Measurements from ENCODE around the gene MNX1. TPM values are rescaled to one million over a fixed set of nuclear protein-coding genes. Genes with fewer than 3 reads are reported as not detected.

Gene MNX1
- total and polyA plus RNA-seq, 5 donors from 2014 or later: 0.67 TPM; not detected in 4

- no peaks in the 10 kb centered on the region for H3K27me3 Mint-ChIP-seq
- Histone ChIP-seq H3K27me3 (ENCODE audit: control insufficient read depth, insufficient read depth, low read length) (no peaks in the 10 kb centered on the region), H3K4me1 (ENCODE audit: control insufficient read depth, insufficient read depth, low read length, poor library complexity, severe bottlenecking) (no peaks in the 10 kb centered on the region), H3K27ac (ENCODE audit: insufficient read depth, low read length, poor library complexity, severe bottlenecking) (no peak overlapping the region), H3K9me3 (ENCODE audit: control insufficient read depth in 2 of 2, low read length in 2 of 2) (no peaks in the 10 kb centered on the region), H3K36me3 (ENCODE audit: control insufficient read depth, insufficient read depth, low read length) (peaks cover 96% of the 10 kb centered on the region), H3K4me3 (ENCODE audit: low read depth, low read length) (no peak overlapping the region)
- no peak for DNase-seq
- H3K9me3 Mint-ChIP-seq: no peaks in the 10 kb centered on the region
- no peak for ATAC-seq (ENCODE audit: low read depth in 2 of 2)
- H3K27ac Mint-ChIP-seq: no peak overlapping the region
- H3K36me3 Mint-ChIP-seq: peaks cover 62% of the 10 kb centered on the region
- H3K4me3 Mint-ChIP-seq: no peak overlapping the region
- H3K4me1 Mint-ChIP-seq: peaks cover 0 to 8% (median 0%) of the 10 kb centered on the region in 4 donors
Observed at GRCh38 chr7:156962897-156963296, 47.6 kb downstream of the MNX1 start.

- Mint-ChIP-seq H3K27ac (no peak overlapping the region), H3K36me3 (peaks cover 64% of the 10 kb centered on the region)
- H3K4me3 ChIP-seq (ENCODE audit: low read depth, low read length): no peak overlapping the region
Observed at GRCh38 chr7:156962145-156962544, 48.3 kb downstream of the MNX1 start.

GRCh38 chr7:156956727-156957126, 53.7 kb downstream of the MNX1 start:
- Mint-ChIP-seq H3K9me3 (no peaks in the 10 kb centered on the region), H3K4me3 (no peak overlapping the region), H3K36me3 (peaks cover 57% of the 10 kb centered on the region), H3K27me3 (no peaks in the 10 kb centered on the region), H3K4me1 (peaks cover 0 to 25% (median 15%) of the 10 kb centered on the region in 4 donors), H3K27ac (no peak overlapping the region)
- H3K27me3 ChIP-seq (ENCODE audit: control insufficient read depth, insufficient read depth, low read length): no peaks in the 10 kb centered on the region
- peaks cover 80% of the 10 kb centered on the region for H3K36me3 ChIP-seq (ENCODE audit: control insufficient read depth, insufficient read depth, low read length)
- peaks cover 3% of the 10 kb centered on the region for H3K4me1 ChIP-seq (ENCODE audit: control insufficient read depth, insufficient read depth, low read length, poor library complexity, severe bottlenecking)
- H3K9me3 ChIP-seq (ENCODE audit: control insufficient read depth in 2 of 2, low read length in 2 of 2): no peaks in the 10 kb centered on the region
- H3K27ac ChIP-seq (ENCODE audit: insufficient read depth, low read length, poor library complexity, severe bottlenecking): no peak overlapping the region
- no peak for ATAC-seq (ENCODE audit: low read depth in 2 of 2)
- no peak for DNase-seq
- no peak overlapping the region for H3K4me3 ChIP-seq (ENCODE audit: low read depth, low read length)

More at GRCh38 chr7:156962145-156962544, 48.3 kb downstream of the MNX1 start:
- ATAC-seq (ENCODE audit: low read depth in 2 of 2): no peak
- no peaks in the 10 kb centered on the region for H3K9me3 Mint-ChIP-seq
- Histone ChIP-seq H3K4me1 (ENCODE audit: control insufficient read depth, insufficient read depth, low read length, poor library complexity, severe bottlenecking) (no peaks in the 10 kb centered on the region), H3K36me3 (ENCODE audit: control insufficient read depth, insufficient read depth, low read length) (peaks cover 92% of the 10 kb centered on the region), H3K9me3 (ENCODE audit: control insufficient read depth in 2 of 2, low read length in 2 of 2) (no peaks in the 10 kb centered on the region), H3K27ac (ENCODE audit: insufficient read depth, low read length, poor library complexity, severe bottlenecking) (no peak overlapping the region), H3K27me3 (ENCODE audit: control insufficient read depth, insufficient read depth, low read length) (no peaks in the 10 kb centered on the region)
- no peak overlapping the region for H3K4me3 Mint-ChIP-seq
- H3K4me1 Mint-ChIP-seq: peaks cover 0 to 8% (median 0%) of the 10 kb centered on the region in 4 donors
- DNase-seq: no peak
- no peaks in the 10 kb centered on the region for H3K27me3 Mint-ChIP-seq

GRCh38 chr7:156954941-156955340, 55.5 kb downstream of the MNX1 start:
- no peak overlapping the region for H3K4me3 Mint-ChIP-seq
- H3K27ac Mint-ChIP-seq: no peak overlapping the region
- Histone ChIP-seq H3K4me1 (ENCODE audit: control insufficient read depth, insufficient read depth, low read length, poor library complexity, severe bottlenecking) (peaks cover 21% of the 10 kb centered on the region), H3K9me3 (ENCODE audit: control insufficient read depth in 2 of 2, low read length in 2 of 2) (no peaks in the 10 kb centered on the region), H3K27ac (ENCODE audit: insufficient read depth, low read length, poor library complexity, severe bottlenecking) (no peak overlapping the region), H3K27me3 (ENCODE audit: control insufficient read depth, insufficient read depth, low read length) (no peaks in the 10 kb centered on the region), H3K36me3 (ENCODE audit: control insufficient read depth, insufficient read depth, low read length) (peaks cover 63% of the 10 kb centered on the region), H3K4me3 (ENCODE audit: low read depth, low read length) (no peak overlapping the region)
- peaks cover 0 to 42% (median 26%) of the 10 kb centered on the region in 4 donors for H3K4me1 Mint-ChIP-seq
- ATAC-seq (ENCODE audit: low read depth in 2 of 2) (no peak), DNase-seq (no peak)
- peaks cover 39% of the 10 kb centered on the region for H3K36me3 Mint-ChIP-seq
- peaks cover 4% of the 10 kb centered on the region for H3K27me3 Mint-ChIP-seq
- peaks cover 0 to 2% (median 0%) of the 10 kb centered on the region in 7 donors for H3K9me3 Mint-ChIP-seq

Other genes with a start within 250 kb of the MNX1 start
- gene LMBR1, start 117.5 kb downstream of the MNX1 start, total RNA-seq: 71.9 TPM
- 10 to 100 TPM; 35.7 to 45.1 (median 38.7) TPM for gene LMBR1, start 117.5 kb downstream of the MNX1 start, polyA plus RNA-seq
- gene NOM1, start 61.0 kb downstream of the MNX1 start, total RNA-seq: 34.9 TPM
- 1 to 10 TPM; 1.6 to 4.1 (median 3.4) TPM for gene NOM1, start 61.0 kb downstream of the MNX1 start, polyA plus RNA-seq
- 60.3 TPM for gene UBE3C, start 128.3 kb upstream of the MNX1 start, total RNA-seq
- gene UBE3C, start 128.3 kb upstream of the MNX1 start, polyA plus RNA-seq: 10 to 100 TPM; 25.2 to 30.1 (median 29.0) TPM

All from CD4-positive, CD25-positive, alpha-beta regulatory T cell (primary cell).